GM12872 (cell line): ENCODE data around the gene ABCA6.

Experiments
- CTCF ChIP-seq: IDR thresholded peaks from 3 replicates; pipeline ENCODE4 v1.5.1; 2011; ENCODE audit warnings: low read depth, mild to moderate bottlenecking, low read length, moderate library complexity; ENCODE audit not compliant: insufficient read depth

The ABCA6 gene

DNA sequence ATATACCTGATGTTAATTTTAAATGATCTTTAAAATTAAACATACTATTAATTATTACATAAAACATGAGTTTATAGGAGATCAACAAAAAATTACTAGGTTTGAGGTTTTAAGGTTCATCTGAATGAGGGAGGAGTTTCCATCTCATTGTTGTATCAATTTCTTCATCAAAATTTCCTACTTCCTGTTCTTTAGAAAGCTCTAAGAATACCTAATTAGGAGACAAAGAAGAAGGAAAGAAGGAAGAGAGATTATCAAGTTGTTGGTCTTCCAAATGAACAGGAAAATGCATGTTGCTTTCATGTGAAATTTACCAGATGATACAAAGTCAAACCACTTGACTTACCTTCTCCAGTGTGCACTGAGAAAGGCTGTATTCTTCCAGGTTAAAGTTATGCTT is 62.8 kb downstream of the ABCA6 start:
- TF ChIP-seq CTCF, result no peak

DNA sequence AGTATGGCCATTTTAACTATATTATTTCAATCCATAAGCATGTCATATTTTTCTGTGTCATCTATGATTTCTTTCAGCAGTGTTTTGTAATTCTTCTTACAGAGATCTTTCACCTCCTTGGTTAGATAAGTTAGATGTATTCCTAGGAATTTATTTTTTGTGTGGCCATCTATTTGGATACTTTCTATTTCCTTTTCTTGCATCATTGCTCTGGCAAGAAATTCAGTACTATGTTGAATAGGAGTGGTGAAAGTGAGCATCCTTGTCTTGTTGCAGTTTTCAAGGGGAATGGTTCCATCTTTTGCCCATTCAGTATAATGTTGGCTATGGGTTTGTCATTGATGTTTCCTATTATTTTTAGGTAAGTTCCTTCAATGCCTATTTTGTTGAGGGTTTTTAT is 65.9 kb downstream of the ABCA6 start:
- no peak for TF ChIP-seq CTCF

GRCh38 chr17:69069226-69069750 is 72.4 kb downstream of the ABCA6 start:
- no peak for TF ChIP-seq CTCF

DNA sequence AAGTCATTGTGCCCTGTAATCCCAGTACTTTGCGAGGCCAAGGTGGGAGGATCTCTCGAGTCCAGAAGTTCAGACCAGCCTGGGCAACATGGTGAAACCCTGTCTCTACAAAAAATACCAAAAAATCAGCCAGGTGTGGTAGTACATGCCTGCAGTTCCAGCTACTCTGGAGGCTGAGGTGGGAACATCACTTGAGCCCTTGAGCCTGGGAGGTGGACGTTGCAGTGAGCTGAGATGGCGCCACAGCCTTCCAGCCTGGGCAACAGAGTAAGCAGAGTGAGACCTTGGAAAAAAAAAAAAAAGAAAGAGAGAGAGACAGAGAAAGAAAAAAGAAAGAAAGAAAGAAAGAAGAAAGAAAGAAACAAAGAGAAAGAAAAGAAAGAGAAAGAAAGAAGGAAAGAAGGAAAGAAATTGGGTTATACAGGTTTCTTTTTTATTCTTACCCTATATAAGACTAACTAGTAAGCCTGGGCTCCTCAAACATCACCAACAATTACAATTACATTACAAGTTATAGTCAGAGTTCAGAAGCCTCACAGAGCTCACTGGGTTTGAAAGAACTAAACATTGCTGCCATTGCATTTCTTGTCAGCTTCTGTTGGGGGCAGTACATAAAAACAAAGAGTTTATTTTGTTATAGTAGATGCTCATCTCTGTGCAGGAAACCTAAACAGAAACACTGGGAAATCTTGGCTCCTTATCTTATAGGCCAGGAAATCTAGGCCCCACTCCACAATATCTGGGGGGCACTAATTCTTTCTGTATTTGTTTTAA is 74.2 kb downstream of the ABCA6 start:
- no peak for TF ChIP-seq CTCF

DNA sequence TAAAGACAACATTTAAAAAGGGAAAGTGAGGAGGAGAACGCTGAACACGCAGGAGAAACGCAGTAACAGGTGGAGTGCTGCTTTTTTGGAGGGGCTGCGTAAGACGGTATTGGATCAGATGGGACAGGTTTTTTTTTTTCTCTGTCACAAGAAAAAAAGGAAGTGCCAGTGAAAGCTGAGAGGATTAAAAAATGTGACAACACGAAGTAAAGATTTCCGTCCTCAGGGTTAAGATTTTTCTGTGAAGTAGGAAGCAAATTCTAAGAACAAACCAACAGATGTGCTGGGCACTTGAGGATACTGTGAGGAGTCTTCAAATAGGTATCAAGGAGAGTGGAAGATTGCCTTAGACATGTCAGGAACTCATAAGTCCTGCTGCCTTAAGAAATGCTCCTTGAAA is 75.2 kb downstream of the ABCA6 start:
- TF ChIP-seq CTCF, result no peak

GRCh38 chr17:69065113-69065512 is 76.6 kb downstream of the ABCA6 start:
- no peak for TF ChIP-seq CTCF

- no peak for TF ChIP-seq CTCF
These were observed 77.2 kb downstream of the ABCA6 start for GRCh38 chr17:69064476-69064875.

GRCh38 chr17:69064001-69064400 is 77.7 kb downstream of the ABCA6 start:
- TF ChIP-seq CTCF, result no peak
